Measurements from ENCODE around the gene SPRYD4.
A peak's percentile ranks its signal among the peaks of the same experiment; 100 is the strongest.

The SPRYD4 gene

DNA sequence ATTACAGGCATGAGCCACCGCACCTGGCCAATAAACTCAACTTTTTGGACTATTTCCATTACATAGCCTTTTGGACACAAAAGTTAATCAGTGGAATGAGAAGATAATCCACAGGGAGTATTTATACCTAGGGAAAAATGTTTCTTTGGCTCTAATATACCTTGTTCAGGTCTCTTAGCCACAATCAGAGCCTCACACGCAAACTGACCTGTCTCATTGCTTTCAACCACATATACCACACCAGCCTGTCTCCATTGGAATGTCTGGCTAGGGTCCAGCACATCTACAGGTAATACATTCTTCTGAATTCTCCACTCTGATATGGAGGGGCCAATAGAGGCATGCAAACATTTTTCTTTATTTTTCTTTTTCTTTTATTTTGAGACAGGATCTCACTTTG is 49.5 kb downstream of the SPRYD4 start:
- H3K4me3 ChIP-seq (ENCODE audit: low read depth, low read length) = no peak overlapping the region
- TF ChIP-seq, protein P1, sequence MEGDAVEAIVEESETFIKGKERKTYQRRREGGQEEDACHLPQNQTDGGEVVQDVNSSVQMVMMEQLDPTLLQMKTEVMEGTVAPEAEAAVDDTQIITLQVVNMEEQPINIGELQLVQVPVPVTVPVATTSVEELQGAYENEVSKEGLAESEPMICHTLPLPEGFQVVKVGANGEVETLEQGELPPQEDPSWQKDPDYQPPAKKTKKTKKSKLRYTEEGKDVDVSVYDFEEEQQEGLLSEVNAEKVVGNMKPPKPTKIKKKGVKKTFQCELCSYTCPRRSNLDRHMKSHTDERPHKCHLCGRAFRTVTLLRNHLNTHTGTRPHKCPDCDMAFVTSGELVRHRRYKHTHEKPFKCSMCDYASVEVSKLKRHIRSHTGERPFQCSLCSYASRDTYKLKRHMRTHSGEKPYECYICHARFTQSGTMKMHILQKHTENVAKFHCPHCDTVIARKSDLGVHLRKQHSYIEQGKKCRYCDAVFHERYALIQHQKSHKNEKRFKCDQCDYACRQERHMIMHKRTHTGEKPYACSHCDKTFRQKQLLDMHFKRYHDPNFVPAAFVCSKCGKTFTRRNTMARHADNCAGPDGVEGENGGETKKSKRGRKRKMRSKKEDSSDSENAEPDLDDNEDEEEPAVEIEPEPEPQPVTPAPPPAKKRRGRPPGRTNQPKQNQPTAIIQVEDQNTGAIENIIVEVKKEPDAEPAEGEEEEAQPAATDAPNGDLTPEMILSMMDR (IDR thresholded peaks at IDR 0.05; ENCODE audit: low read depth, low read length, missing control alignments) = no peak
- DNase-seq (ENCODE audit: low read depth) = no peak

DNA sequence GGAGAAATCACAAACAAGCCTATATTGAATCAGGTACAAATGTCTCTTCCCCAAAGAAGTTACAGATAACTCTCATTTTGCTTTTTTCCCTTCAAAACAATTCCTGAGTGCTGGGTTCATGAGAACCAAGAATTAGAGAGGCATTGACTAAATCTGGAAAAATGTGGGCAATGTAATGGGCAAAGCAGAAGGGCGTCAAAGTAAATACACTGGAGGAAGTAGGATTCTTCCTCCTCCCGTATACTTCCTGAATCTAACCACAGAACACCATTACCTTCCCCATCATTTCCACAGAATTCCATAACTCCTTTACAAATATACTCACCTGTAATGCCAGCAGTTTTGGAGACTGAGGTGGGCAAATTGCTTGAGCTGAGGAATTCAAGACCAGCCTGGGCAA is 50.2 kb downstream of the SPRYD4 start:
- no peak for DNase-seq (ENCODE audit: low read depth)
- TF ChIP-seq, protein P1 (IDR thresholded peaks at IDR 0.05; ENCODE audit: low read depth, low read length, missing control alignments) = no peak
- no peak overlapping the region for H3K4me3 ChIP-seq (ENCODE audit: low read depth, low read length)

DNA sequence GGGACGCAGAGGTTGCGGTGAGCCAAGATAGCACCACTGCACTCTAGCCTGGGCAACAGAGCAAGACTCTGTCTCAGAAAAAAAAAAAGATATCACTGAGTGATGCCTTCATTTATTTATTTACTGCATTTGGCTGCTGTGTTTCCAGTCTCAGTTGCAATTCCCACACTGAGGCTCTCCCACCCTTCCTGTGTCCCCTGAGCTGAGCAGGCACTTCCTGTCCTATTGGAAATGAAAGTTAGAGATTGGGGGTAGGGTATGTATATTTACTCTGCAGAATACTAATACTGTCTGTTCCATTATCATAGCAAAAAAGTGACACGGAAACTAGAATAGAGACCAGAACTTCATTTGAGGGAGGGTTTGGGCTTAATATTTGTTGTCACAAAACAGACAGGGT is 51.7 kb downstream of the SPRYD4 start:
- no peak for DNase-seq (ENCODE audit: low read depth)
- TF ChIP-seq, protein P1 (IDR thresholded peaks at IDR 0.05; ENCODE audit: low read depth, low read length, missing control alignments) = no peak
- no peak overlapping the region for H3K4me3 ChIP-seq (ENCODE audit: low read depth, low read length)

DNA sequence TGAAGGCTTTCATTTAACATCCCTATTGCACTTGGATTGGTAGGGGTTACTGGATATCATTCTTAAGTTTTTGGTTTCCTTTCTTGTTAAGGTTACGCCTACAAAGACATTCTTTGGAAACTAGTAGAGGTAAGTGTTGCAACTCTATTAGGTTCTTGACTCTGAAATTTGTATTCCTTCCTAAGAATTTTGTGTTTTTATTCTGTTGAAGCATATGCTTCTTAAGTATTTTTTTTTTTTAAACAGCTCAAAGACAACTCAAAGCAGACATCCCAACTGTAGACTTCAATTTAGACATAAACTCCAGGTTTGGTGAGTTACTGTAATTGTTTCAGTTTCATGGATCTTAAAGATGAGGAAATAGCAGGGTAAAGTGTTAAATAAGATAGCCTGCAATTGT is 52.1 kb downstream of the SPRYD4 start:
- DNase-seq (ENCODE audit: low read depth) = no peak
- TF ChIP-seq, protein P1 (IDR thresholded peaks at IDR 0.05; ENCODE audit: low read depth, low read length, missing control alignments) = no peak
- no peak overlapping the region for H3K4me3 ChIP-seq (ENCODE audit: low read depth, low read length)

DNA sequence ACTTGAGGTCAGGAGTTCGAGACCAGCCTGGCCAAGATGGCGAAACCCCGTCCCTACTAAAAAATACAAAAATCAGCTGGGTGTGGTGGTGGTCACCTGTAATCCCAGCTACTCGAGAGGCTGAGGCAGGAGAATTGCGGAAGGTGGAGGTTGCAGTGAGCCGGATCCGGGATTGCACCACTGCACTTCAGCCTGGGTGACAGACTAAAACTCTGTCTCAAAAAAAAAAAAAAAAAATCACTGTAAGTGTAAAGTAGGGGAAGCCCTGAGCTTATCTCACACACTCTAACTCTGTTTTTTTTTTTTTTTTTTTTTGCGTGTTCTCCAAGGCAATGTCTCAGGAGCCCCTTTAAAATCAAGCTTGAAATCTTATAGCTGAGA is 52.8 kb downstream of the SPRYD4 start:
- TF ChIP-seq, protein P1 (IDR thresholded peaks at IDR 0.05; ENCODE audit: low read depth, low read length, missing control alignments) = no peak
- no peak for DNase-seq (ENCODE audit: low read depth)

DNA sequence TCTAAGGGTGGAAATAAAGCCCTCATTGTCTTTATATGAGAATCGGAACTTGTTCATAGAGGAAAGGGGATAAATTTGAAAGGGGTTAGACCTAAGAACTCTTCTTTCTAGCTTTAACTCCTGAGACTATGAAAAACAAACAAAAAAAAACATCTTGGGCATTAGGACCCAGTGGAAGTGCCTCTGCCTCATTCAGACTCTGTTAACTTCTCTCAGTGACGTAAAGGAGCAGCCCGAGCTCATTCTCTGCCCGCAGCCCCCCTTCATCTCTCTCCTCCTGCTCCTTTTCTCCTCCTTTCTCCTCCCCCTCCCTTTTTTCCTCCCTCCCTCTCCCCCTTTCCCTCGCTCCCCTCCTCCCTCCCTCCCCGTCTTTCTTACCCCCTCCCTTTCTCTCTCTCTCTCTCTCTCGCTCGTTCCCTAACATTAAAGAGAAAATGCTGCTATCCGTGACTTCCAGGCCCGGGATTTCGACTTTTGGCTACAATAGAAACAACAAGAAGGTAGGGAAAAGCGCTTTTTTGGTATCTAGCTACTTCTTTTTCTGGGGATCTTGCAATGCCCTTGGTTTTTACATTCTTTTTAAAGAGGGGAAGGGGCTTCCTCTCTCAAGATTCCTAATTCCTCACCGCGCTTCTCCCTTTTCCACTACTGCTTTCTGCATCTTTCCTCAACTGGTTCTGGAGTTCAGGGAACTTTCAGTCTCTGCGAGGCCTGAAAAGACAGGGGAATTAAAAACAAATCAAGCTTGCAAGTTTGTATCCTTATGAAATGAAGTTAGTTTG is 53.4 kb downstream of the SPRYD4 start, which contains the start of gene RBMS2:
TSS of gene RBMS2 (plus strand) at position 231 of the 782 bp plus-strand sequence. CDS start at position 435, 204 bp downstream.
- DNase-seq (ENCODE audit: low read depth) = peak; percentile 8
- TF ChIP-seq, protein P1 (IDR thresholded peaks at IDR 0.05; ENCODE audit: low read depth, low read length, missing control alignments) = no peak
- H3K4me3 ChIP-seq (ENCODE audit: low read depth, low read length) = peak within 1 kb of the TSS; percentile 67

More for the DNA sequence above, 52.8 kb downstream of the SPRYD4 start:
- peak overlapping the region; percentile 67 for H3K4me3 ChIP-seq (ENCODE audit: low read depth, low read length)

Data from GM12864 (cell line).